HepG2 (cell line): ENCODE results near the gene KAT7. TPM values are rescaled to one million over a fixed set of nuclear protein-coding genes. Genes with fewer than 3 reads are reported as not detected.

Experiments used
- FOXC1 ChIP-seq: sonication (generic); formaldehyde crosslinking; IDR thresholded peaks from 2 replicates; pipeline ENCODE4 v1.8.0; 2022; ENCODE audit warnings: mild to moderate bottlenecking, missing genetic modification reagents, borderline replicate concordance
- HCFC1 ChIP-seq: fragments of 150-350 bp; IDR thresholded peaks from 2 replicates; pipeline ENCODE4 v1.6.1; 2014; ENCODE audit warnings: low read depth, low read length
- JDP2 ChIP-seq: sonication (generic); formaldehyde crosslinking; IDR thresholded peaks from 2 replicates; pipeline ENCODE4 v1.8.1; 2022; ENCODE audit warnings: missing genetic modification reagents, borderline replicate concordance
- KAT8 ChIP-seq: IDR thresholded peaks from 2 replicates; pipeline ENCODE4 v1.6.1; 2016; ENCODE audit warnings: missing genetic modification reagents, missing compliant biosample characterization
- MEIS1 ChIP-seq: sonication (generic); formaldehyde crosslinking; IDR thresholded peaks from 2 replicates; pipeline ENCODE4 v1.9.0; 2021; ENCODE audit warnings: mild to moderate bottlenecking, missing genetic modification reagents, moderate library complexity, borderline replicate concordance
- MIER3 ChIP-seq: IDR thresholded peaks from 2 replicates; pipeline ENCODE4 v1.6.1; 2016; ENCODE audit warnings: missing compliant biosample characterization, borderline replicate concordance
- POLR2G ChIP-seq: fragments of 200-400 bp; formaldehyde crosslinking; IDR thresholded peaks from 2 replicates; pipeline ENCODE4 v1.6.1; 2018; ENCODE audit warnings: mild to moderate bottlenecking, low read depth, low read length, moderate library complexity
- SAP130 ChIP-seq: IDR thresholded peaks from 2 replicates; pipeline ENCODE4 v1.6.1; 2016; ENCODE audit warnings: low read depth
- SATB2 ChIP-seq: sonication (generic); formaldehyde crosslinking; IDR thresholded peaks from 2 replicates; pipeline ENCODE4 v1.5.0; 2020; ENCODE audit warnings: missing genetic modification reagents
- SP5 ChIP-seq: IDR thresholded peaks from 2 replicates; pipeline ENCODE4 v1.6.1; 2016; ENCODE audit warnings: low read depth, borderline replicate concordance
- UBTF ChIP-seq: sonication (generic); formaldehyde crosslinking; IDR thresholded peaks from 2 replicates; pipeline ENCODE4 v1.4.0; 2020; ENCODE audit warnings: mild to moderate bottlenecking, missing genetic modification reagents
- ZFY ChIP-seq: sonication (generic); formaldehyde crosslinking; IDR thresholded peaks from 2 replicates; pipeline ENCODE4 v1.4.0; 2020; ENCODE audit warnings: missing genetic modification reagents
- ZNF317 ChIP-seq: sonication (generic); formaldehyde crosslinking; IDR thresholded peaks from 2 replicates; pipeline ENCODE4 v1.5.0; 2020; ENCODE audit warnings: mild to moderate bottlenecking, missing genetic modification reagents
- ZNF674 ChIP-seq: sonication (generic); formaldehyde crosslinking; IDR thresholded peaks from 2 replicates; pipeline ENCODE4 v1.5.0; 2020; ENCODE audit warnings: low read depth, mild to moderate bottlenecking, missing genetic modification reagents
- polyA plus RNA-seq, 8 experiments: library from polyadenylated mRNA; depleted of rRNA in 3 of 8; stranded (reverse) in 7 of 8; unstranded in 1 of 8; fragments of >200 nt; fragmentation: Illumina TruSeq in 4 of 8; extraction: Trizol in 4 of 8; gene quantifications; 2 replicates each; pipeline versions ENCODE4 v1.2.1 to v1.2.3, GENCODE V29; 2011 to 2016; ENCODE audit warnings: low read depth in 4 of 8, missing spikeins in 1 of 8, mixed read lengths in 1 of 8; ENCODE audit not compliant: insufficient read depth in 1 of 8
- total RNA-seq, 5 experiments: library from RNA; depleted of rRNA; stranded (reverse); fragments of >200 nt; fragmentation: Illumina TruSeq; extraction: Trizol; gene quantifications; 2 replicates each; pipeline ENCODE4 v1.2.3, GENCODE V29; 2016; ENCODE audit warnings: low read depth in 1 of 5
- TF ChIP-seq, protein P1 (sequence below): sonication (generic); formaldehyde crosslinking; IDR thresholded peaks from 2 replicates; pipeline ENCODE4 v1.4.0; 2020; ENCODE audit warnings: mild to moderate bottlenecking, low read depth, missing genetic modification reagents
- TF ChIP-seq, protein P2 (sequence below): sonication (generic); formaldehyde crosslinking; IDR thresholded peaks from 2 replicates; pipeline ENCODE4 v1.4.0; 2020; ENCODE audit warnings: missing genetic modification reagents, borderline replicate concordance
- TF ChIP-seq, protein P3 (sequence below): sonication (generic); formaldehyde crosslinking; IDR thresholded peaks from 2 replicates; pipeline ENCODE4 v1.5.1; 2020; ENCODE audit warnings: missing genetic modification reagents, mild to moderate bottlenecking, borderline replicate concordance
- TF ChIP-seq, protein P4 (sequence below): IDR thresholded peaks from 2 replicates; pipeline ENCODE4 v1.6.1; 2016; ENCODE audit warnings: low read depth, borderline replicate concordance

The KAT7 gene
- total and polyA plus RNA-seq, 2 of the 13 experiments (the other 11 are each of a cell fraction or from before 2014, with no cell fraction given) = 21.2 to 39.2 TPM

DNA sequence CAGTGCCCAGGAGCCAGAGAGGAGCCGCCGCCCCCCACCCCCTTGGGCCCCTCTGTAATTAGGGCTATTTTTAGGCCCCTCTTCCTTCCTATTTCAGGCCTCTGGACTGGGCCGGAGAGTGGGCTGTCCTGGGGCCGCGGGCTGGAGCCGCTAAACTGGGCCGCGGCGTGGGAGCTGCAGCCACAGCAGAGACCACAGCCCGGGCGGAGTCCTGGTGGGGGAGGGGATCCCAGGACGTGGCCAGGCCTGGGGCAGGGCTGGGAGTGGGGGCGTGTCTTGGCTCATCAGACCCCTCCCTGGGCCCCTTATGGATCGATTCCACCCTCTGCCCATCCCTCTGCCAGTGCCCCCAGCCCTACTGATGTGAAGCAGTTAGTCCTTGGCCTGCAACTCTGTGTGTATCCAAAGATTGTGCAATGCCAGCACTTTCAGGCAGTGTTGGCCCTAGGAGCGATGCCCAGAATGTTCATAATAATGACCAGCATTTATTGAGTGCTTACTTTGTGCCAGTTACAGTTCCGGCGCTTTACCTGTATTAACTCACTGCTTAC lies 74.4 kb downstream of the KAT7 start (continued):
- TF ChIP-seq, protein P1, sequence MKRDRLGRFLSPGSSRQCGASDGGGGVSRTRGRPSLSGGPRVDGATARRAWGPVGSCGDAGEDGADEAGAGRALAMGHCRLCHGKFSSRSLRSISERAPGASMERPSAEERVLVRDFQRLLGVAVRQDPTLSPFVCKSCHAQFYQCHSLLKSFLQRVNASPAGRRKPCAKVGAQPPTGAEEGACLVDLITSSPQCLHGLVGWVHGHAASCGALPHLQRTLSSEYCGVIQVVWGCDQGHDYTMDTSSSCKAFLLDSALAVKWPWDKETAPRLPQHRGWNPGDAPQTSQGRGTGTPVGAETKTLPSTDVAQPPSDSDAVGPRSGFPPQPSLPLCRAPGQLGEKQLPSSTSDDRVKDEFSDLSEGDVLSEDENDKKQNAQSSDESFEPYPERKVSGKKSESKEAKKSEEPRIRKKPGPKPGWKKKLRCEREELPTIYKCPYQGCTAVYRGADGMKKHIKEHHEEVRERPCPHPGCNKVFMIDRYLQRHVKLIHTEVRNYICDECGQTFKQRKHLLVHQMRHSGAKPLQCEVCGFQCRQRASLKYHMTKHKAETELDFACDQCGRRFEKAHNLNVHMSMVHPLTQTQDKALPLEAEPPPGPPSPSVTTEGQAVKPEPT (CRISPR knock-in tag) = no peak
- TF ChIP-seq ZNF674 (CRISPR knock-in tag) (no peak), MIER3 (CRISPR knock-in tag) (peak; percentile 42; the same call in 1 of the 2 replicates), SAP130 (CRISPR knock-in tag) (peak; percentile 34; the same call in 1 of the 2 replicates), POLR2G (no peak), JDP2 (no peak), HCFC1 (no peak), MEIS1 (peak; percentile 39; the same call in 1 of the 2 replicates), SATB2 (no peak), SP5 (peak; percentile 45; the same call in 1 of the 2 replicates), FOXC1 (CRISPR knock-in tag) (peak; percentile 44; the same call in 1 of the 2 replicates), KAT8 (CRISPR knock-in tag) (no peak), UBTF (CRISPR knock-in tag) (0 out of 2 replicates have a peak, but pooled peaks have one; percentile 25), ZNF317 (CRISPR knock-in tag) (0 out of 2 replicates have a peak, but pooled peaks have one; percentile 33), ZFY (peak; percentile 46)
- TF ChIP-seq, protein P2, sequence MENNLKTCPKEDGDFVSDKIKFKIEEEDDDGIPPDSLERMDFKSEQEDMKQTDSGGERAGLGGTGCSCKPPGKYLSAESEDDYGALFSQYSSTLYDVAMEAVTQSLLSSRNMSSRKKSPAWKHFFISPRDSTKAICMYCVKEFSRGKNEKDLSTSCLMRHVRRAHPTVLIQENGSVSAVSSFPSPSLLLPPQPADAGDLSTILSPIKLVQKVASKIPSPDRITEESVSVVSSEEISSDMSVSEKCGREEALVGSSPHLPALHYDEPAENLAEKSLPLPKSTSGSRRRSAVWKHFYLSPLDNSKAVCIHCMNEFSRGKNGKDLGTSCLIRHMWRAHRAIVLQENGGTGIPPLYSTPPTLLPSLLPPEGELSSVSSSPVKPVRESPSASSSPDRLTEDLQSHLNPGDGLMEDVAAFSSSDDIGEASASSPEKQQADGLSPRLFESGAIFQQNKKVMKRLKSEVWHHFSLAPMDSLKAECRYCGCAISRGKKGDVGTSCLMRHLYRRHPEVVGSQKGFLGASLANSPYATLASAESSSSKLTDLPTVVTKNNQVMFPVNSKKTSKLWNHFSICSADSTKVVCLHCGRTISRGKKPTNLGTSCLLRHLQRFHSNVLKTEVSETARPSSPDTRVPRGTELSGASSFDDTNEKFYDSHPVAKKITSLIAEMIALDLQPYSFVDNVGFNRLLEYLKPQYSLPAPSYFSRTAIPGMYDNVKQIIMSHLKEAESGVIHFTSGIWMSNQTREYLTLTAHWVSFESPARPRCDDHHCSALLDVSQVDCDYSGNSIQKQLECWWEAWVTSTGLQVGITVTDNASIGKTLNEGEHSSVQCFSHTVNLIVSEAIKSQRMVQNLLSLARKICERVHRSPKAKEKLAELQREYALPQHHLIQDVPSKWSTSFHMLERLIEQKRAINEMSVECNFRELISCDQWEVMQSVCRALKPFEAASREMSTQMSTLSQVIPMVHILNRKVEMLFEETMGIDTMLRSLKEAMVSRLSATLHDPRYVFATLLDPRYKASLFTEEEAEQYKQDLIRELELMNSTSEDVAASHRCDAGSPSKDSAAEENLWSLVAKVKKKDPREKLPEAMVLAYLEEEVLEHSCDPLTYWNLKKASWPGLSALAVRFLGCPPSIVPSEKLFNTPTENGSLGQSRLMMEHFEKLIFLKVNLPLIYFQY = no peak
- TF ChIP-seq, protein P3, sequence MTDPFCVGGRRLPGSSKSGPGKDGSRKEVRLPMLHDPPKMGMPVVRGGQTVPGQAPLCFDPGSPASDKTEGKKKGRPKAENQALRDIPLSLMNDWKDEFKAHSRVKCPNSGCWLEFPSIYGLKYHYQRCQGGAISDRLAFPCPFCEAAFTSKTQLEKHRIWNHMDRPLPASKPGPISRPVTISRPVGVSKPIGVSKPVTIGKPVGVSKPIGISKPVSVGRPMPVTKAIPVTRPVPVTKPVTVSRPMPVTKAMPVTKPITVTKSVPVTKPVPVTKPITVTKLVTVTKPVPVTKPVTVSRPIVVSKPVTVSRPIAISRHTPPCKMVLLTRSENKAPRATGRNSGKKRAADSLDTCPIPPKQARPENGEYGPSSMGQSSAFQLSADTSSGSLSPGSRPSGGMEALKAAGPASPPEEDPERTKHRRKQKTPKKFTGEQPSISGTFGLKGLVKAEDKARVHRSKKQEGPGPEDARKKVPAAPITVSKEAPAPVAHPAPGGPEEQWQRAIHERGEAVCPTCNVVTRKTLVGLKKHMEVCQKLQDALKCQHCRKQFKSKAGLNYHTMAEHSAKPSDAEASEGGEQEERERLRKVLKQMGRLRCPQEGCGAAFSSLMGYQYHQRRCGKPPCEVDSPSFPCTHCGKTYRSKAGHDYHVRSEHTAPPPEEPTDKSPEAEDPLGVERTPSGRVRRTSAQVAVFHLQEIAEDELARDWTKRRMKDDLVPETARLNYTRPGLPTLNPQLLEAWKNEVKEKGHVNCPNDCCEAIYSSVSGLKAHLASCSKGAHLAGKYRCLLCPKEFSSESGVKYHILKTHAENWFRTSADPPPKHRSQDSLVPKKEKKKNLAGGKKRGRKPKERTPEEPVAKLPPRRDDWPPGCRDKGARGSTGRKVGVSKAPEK (CRISPR knock-in tag) = 0 out of 2 replicates have a peak, but pooled peaks have one; percentile 46
- TF ChIP-seq, protein P4, sequence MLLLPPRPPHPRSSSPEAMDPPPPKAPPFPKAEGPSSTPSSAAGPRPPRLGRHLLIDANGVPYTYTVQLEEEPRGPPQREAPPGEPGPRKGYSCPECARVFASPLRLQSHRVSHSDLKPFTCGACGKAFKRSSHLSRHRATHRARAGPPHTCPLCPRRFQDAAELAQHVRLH (CRISPR knock-in tag) = 0 out of 2 replicates have a peak, but pooled peaks have one; percentile 50
